HepG2 (cell line): ENCODE measurements around the gene PRPF4. TPM values are rescaled to one million over a fixed set of nuclear protein-coding genes. Genes with fewer than 3 reads are reported as not detected.

ENCODE experiments used
- EEA1 ChIP-seq: sonication (generic); formaldehyde crosslinking; IDR thresholded peaks from 2 replicates; pipeline ENCODE4 v1.5.1; 2020; ENCODE audit warnings: mild to moderate bottlenecking, missing genetic modification reagents, borderline replicate concordance
- HOXA5 ChIP-seq: sonication (generic); formaldehyde crosslinking; IDR thresholded peaks from 2 replicates; pipeline ENCODE4 v1.4.0; 2020; ENCODE audit warnings: missing genetic modification reagents
- ISL2 ChIP-seq: sonication (generic); formaldehyde crosslinking; IDR thresholded peaks from 2 replicates; pipeline ENCODE4 v1.5.0; 2020; ENCODE audit warnings: missing genetic modification reagents
- NFIC ChIP-seq: IDR thresholded peaks from 2 replicates; pipeline ENCODE4 v1.6.1; 2012; ENCODE audit warnings: mild to moderate bottlenecking, low read length, inconsistent platforms
- ZNF253 ChIP-seq: sonication (generic); formaldehyde crosslinking; IDR thresholded peaks from 2 replicates; pipeline ENCODE4 v1.8.0; 2022; ENCODE audit warnings: mild to moderate bottlenecking, missing genetic modification reagents, borderline replicate concordance
- polyA plus RNA-seq, 8 experiments: library from polyadenylated mRNA; depleted of rRNA in 3 of 8; stranded (reverse) in 7 of 8; unstranded in 1 of 8; fragments of >200 nt; fragmentation: Illumina TruSeq in 4 of 8; extraction: Trizol in 4 of 8; gene quantifications; 2 replicates each; pipeline versions ENCODE4 v1.2.1 to v1.2.3, GENCODE V29; 2011 to 2016; ENCODE audit warnings: low read depth in 4 of 8, missing spikeins in 1 of 8, mixed read lengths in 1 of 8; ENCODE audit not compliant: insufficient read depth in 1 of 8
- total RNA-seq, 5 experiments: library from RNA; depleted of rRNA; stranded (reverse); fragments of >200 nt; fragmentation: Illumina TruSeq; extraction: Trizol; gene quantifications; 2 replicates each; pipeline ENCODE4 v1.2.3, GENCODE V29; 2016; ENCODE audit warnings: low read depth in 1 of 5
- TF ChIP-seq, protein P1 (sequence below), 2 experiments: sonication (generic) in 1 of 2; formaldehyde crosslinking in 1 of 2; IDR thresholded peaks; 2 replicates each; pipeline versions ENCODE4 v1.6.1 to v1.9.0; 2014 to 2022; ENCODE audit warnings: antibody characterized with exemption in 1 of 2, borderline replicate concordance in 1 of 2, inconsistent platforms in 1 of 2, low read depth in 1 of 2, missing genetic modification reagents in 1 of 2
- TF ChIP-seq, protein P2 (sequence below): sonication (generic); formaldehyde crosslinking; conservative IDR thresholded peaks from 2 replicates; pipeline ENCODE4 v1.8.0; 2022; ENCODE audit warnings: missing genetic modification reagents
- TF ChIP-seq, protein P3 (sequence below): sonication (generic); formaldehyde crosslinking; IDR thresholded peaks from 2 replicates; pipeline ENCODE4 v1.4.0; 2020; ENCODE audit warnings: missing genetic modification reagents, borderline replicate concordance

PRPF4 gene
- total and polyA plus RNA-seq, 2 of the 13 experiments (the other 11 are each of a cell fraction or from before 2014, with no cell fraction given), result 10.3 to 49.0 TPM

DNA sequence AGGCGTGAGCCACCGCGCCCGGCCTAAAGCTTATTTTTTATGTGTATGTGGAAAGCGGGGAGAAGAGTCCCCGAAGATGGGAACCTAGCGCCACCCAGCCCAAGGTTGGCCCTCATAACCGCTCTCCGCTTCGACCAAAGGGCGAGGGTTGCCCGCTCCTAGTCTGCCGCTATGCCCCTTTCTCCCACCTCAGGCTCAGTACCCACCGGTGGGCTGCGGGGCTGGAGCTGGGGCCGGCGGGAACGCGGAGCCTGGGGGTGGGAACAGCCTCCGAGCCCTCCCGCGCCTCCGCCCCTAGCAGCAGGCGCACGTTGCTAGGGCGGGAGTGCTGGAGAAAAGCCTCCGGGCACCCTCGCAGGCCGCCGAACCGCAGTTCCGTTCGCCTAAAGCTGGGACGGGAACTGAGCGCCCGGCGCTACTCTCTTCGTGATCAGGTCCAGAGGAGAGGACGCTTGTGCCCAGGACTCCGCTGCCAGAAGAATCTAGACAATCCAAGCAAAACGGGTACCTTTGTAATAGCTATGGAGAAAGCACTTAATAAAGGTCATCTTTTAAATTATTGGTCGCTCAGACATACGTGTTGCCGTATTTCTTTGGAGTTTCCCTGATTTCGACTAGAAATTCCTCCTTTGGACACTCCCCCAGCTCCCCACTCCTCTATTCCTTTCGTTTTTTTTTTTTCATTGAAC is 64.7 kb downstream of the PRPF4 start, which contains the start of gene WDR31 (continued):
- TF ChIP-seq, protein P1, sequence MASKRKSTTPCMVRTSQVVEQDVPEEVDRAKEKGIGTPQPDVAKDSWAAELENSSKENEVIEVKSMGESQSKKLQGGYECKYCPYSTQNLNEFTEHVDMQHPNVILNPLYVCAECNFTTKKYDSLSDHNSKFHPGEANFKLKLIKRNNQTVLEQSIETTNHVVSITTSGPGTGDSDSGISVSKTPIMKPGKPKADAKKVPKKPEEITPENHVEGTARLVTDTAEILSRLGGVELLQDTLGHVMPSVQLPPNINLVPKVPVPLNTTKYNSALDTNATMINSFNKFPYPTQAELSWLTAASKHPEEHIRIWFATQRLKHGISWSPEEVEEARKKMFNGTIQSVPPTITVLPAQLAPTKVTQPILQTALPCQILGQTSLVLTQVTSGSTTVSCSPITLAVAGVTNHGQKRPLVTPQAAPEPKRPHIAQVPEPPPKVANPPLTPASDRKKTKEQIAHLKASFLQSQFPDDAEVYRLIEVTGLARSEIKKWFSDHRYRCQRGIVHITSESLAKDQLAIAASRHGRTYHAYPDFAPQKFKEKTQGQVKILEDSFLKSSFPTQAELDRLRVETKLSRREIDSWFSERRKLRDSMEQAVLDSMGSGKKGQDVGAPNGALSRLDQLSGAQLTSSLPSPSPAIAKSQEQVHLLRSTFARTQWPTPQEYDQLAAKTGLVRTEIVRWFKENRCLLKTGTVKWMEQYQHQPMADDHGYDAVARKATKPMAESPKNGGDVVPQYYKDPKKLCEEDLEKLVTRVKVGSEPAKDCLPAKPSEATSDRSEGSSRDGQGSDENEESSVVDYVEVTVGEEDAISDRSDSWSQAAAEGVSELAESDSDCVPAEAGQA (IDR thresholded peaks at IDR 0.05; ENCODE audit: low read depth), result peak; percentile 76
- TF ChIP-seq, protein P1 (CRISPR knock-in tag; IDR thresholded peaks at IDR 0.05; ENCODE audit: borderline replicate concordance), result no peak; the same call in 1 of the 2 replicates
- TF ChIP-seq ZNF253 (CRISPR knock-in tag) (peak; percentile 90; the same call in 1 of the 2 replicates), HOXA5 (CRISPR knock-in tag) (peak; percentile 95), NFIC (no peak), ISL2 (peak; percentile 82), EEA1 (CRISPR knock-in tag) (no peak)
- TF ChIP-seq, protein P2, sequence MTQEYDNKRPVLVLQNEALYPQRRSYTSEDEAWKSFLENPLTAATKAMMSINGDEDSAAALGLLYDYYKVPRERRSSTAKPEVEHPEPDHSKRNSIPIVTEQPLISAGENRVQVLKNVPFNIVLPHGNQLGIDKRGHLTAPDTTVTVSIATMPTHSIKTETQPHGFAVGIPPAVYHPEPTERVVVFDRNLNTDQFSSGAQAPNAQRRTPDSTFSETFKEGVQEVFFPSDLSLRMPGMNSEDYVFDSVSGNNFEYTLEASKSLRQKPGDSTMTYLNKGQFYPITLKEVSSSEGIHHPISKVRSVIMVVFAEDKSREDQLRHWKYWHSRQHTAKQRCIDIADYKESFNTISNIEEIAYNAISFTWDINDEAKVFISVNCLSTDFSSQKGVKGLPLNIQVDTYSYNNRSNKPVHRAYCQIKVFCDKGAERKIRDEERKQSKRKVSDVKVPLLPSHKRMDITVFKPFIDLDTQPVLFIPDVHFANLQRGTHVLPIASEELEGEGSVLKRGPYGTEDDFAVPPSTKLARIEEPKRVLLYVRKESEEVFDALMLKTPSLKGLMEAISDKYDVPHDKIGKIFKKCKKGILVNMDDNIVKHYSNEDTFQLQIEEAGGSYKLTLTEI, result no peak
- TF ChIP-seq, protein P3, sequence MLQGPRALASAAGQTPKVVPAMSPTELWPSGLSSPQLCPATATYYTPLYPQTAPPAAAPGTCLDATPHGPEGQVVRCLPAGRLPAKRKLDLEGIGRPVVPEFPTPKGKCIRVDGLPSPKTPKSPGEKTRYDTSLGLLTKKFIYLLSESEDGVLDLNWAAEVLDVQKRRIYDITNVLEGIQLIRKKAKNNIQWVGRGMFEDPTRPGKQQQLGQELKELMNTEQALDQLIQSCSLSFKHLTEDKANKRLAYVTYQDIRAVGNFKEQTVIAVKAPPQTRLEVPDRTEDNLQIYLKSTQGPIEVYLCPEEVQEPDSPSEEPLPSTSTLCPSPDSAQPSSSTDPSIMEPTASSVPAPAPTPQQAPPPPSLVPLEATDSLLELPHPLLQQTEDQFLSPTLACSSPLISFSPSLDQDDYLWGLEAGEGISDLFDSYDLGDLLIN (CRISPR knock-in tag), result 0 out of 2 replicates have a peak, but pooled peaks have one; percentile 60
